Loucy (cell line): Measurements from ENCODE around the gene RBM10.

Experiments
- H2AFZ ChIP-seq: fragments of 200-600 bp; sonication (generic); 2 replicates; pipeline ENCODE4 v1.6.0; 2016; ENCODE audit warnings: antibody characterized with exemption, mild to moderate bottlenecking, low read length, moderate library complexity
- H3F3A ChIP-seq: fragments of 200-600 bp; 2 replicates; pipeline ENCODE4 v1.6.0; 2016; ENCODE audit warnings: antibody characterized with exemption, low read depth, mild to moderate bottlenecking
- H3K27me3 ChIP-seq: fragments of 200-600 bp; sonication (generic); 2 replicates; pipeline ENCODE4 v1.6.1; 2014; ENCODE audit warnings: low read length, mild to moderate bottlenecking; ENCODE audit not compliant: insufficient read depth, poor library complexity, severe bottlenecking
- H3K36me3 ChIP-seq: fragments of 200-600 bp; sonication (generic); 2 replicates; pipeline ENCODE4 v1.6.1; 2016; ENCODE audit warnings: low read length; ENCODE audit not compliant: insufficient read depth
- H3K4me1 ChIP-seq: fragments of 200-600 bp; sonication (generic); 2 replicates; pipeline ENCODE4 v1.5.1; 2014; ENCODE audit warnings: low read length, mild to moderate bottlenecking; ENCODE audit not compliant: insufficient read depth, poor library complexity, severe bottlenecking
- H3K4me2 ChIP-seq: fragments of 200-600 bp; sonication (generic); 2 replicates; pipeline ENCODE4 v1.6.0; 2014; ENCODE audit warnings: antibody characterized with exemption, low read length, low read depth, mild to moderate bottlenecking; ENCODE audit not compliant: poor library complexity, severe bottlenecking
- H3K4me3 ChIP-seq: fragments of 200-600 bp; sonication (generic); 2 replicates; pipeline ENCODE4 v1.5.1; 2014; ENCODE audit warnings: low read length, mild to moderate bottlenecking, mixed read lengths; ENCODE audit not compliant: poor library complexity, severe bottlenecking
- H3K79me2 ChIP-seq: fragments of 200-600 bp; sonication (generic); 2 replicates; pipeline ENCODE4 v1.6.1; 2014; ENCODE audit warnings: low read length; ENCODE audit not compliant: insufficient read depth
- H3K9ac ChIP-seq: fragments of 200-600 bp; sonication (generic); 2 replicates; pipeline ENCODE4 v1.6.0; 2014; ENCODE audit warnings: mild to moderate bottlenecking, low read depth, low read length, moderate library complexity; ENCODE audit not compliant: poor library complexity, severe bottlenecking
- H3K9me2 ChIP-seq: fragments of 200-600 bp; sonication (generic); replicated peaks from 2 replicates; pipeline ENCODE4 v1.6.1; 2016; ENCODE audit warnings: low read depth, low read length, mixed read lengths
- H3K9me3 ChIP-seq: fragments of 200-600 bp; sonication (generic); 2 replicates; pipeline ENCODE4 v1.6.1; 2014; ENCODE audit warnings: mild to moderate bottlenecking, antibody characterized with exemption, low read length, low read depth; ENCODE audit not compliant: insufficient read depth
- H4K20me1 ChIP-seq: fragments of 200-600 bp; sonication (generic); 2 replicates; pipeline ENCODE4 v1.6.0; 2014; ENCODE audit warnings: antibody characterized with exemption, low read length, mild to moderate bottlenecking; ENCODE audit not compliant: insufficient read depth, poor library complexity, severe bottlenecking
- CTCF ChIP-seq: fragments of 200-600 bp; sonication (generic); conservative IDR thresholded peaks from 2 replicates; pipeline ENCODE4 v1.5.1; 2014; ENCODE audit warnings: mild to moderate bottlenecking, antibody characterized with exemption, low read length
- EZH2phosphoT487 ChIP-seq: fragments of 200-600 bp; IDR thresholded peaks from 2 replicates; pipeline ENCODE4 v1.6.1; 2018; ENCODE audit warnings: antibody characterized with exemption, mild to moderate bottlenecking, moderate library complexity, borderline replicate concordance

RBM10 gene

GRCh38 chrX:47158781-47159180, 13.8 kb downstream of the RBM10 start:
- H3K4me3 ChIP-seq = no peak overlapping the region
- H3K36me3 ChIP-seq = peaks cover 14% of the 10 kb centered on the region; the same call in 1 of the 2 replicates
- H3K4me1 ChIP-seq = no peaks in the 10 kb centered on the region
- TF ChIP-seq CTCF (no peak), EZH2phosphoT487 (no peak)
- H3K79me2 ChIP-seq = peaks cover 76% of the 10 kb centered on the region
- H3K27me3 ChIP-seq = no peaks in the 10 kb centered on the region
- H3K9me2 ChIP-seq = no peaks in the 10 kb centered on the region
- H4K20me1 ChIP-seq = peaks cover 9% of the 10 kb centered on the region
- H3K9ac ChIP-seq = no peak overlapping the region
- no peaks in the 10 kb centered on the region for H3K9me3 ChIP-seq
- no peak overlapping the region for H3K4me2 ChIP-seq
- no peaks in the 10 kb centered on the region for H3F3A ChIP-seq
- H2AFZ ChIP-seq = no peak overlapping the region

- H4K20me1 ChIP-seq = peaks cover 8% of the 10 kb centered on the region
- peaks cover 72% of the 10 kb centered on the region for H3K79me2 ChIP-seq
- peaks cover 7% of the 10 kb centered on the region; the same call in 1 of the 2 replicates for H3K36me3 ChIP-seq
- H3K4me3 ChIP-seq = no peak overlapping the region
- no peaks in the 10 kb centered on the region for H3F3A ChIP-seq
- H2AFZ ChIP-seq = no peak overlapping the region
- no peaks in the 10 kb centered on the region for H3K27me3 ChIP-seq
- TF ChIP-seq CTCF (no peak), EZH2phosphoT487 (no peak)
- H3K9ac ChIP-seq = no peak overlapping the region
- no peaks in the 10 kb centered on the region for H3K9me3 ChIP-seq
- no peaks in the 10 kb centered on the region for H3K9me2 ChIP-seq
- no peaks in the 10 kb centered on the region for H3K4me1 ChIP-seq
- H3K4me2 ChIP-seq = no peak overlapping the region
These were observed 15.8 kb downstream of the RBM10 start for GRCh38 chrX:47160781-47161180.

GRCh38 chrX:47162927-47163583, 18.0 kb downstream of the RBM10 start:
- H2AFZ ChIP-seq = no peak overlapping the region
- H3K9me2 ChIP-seq = no peaks in the 10 kb centered on the region
- no peaks in the 10 kb centered on the region for H3K36me3 ChIP-seq
- H4K20me1 ChIP-seq = peaks cover 5% of the 10 kb centered on the region
- H3K27me3 ChIP-seq = no peaks in the 10 kb centered on the region
- no peak overlapping the region for H3K9ac ChIP-seq
- H3K4me2 ChIP-seq = no peak overlapping the region
- H3K4me1 ChIP-seq = no peaks in the 10 kb centered on the region
- H3K79me2 ChIP-seq = peaks cover 57% of the 10 kb centered on the region
- H3K4me3 ChIP-seq = no peak overlapping the region
- TF ChIP-seq CTCF (no peak), EZH2phosphoT487 (no peak)
- no peaks in the 10 kb centered on the region for H3K9me3 ChIP-seq
- H3F3A ChIP-seq = no peaks in the 10 kb centered on the region
